ENCODE results near the gene ANKIB1. TPM values are rescaled to one million over a fixed set of nuclear protein-coding genes. Genes with fewer than 3 reads are reported as not detected.
A peak's percentile ranks its signal among the peaks of the same experiment; 100 is the strongest.

ANKIB1 gene
- total and polyA plus RNA-seq, 2 experiments from 2014 or later, result 12.6 to 43.1 TPM

DNA sequence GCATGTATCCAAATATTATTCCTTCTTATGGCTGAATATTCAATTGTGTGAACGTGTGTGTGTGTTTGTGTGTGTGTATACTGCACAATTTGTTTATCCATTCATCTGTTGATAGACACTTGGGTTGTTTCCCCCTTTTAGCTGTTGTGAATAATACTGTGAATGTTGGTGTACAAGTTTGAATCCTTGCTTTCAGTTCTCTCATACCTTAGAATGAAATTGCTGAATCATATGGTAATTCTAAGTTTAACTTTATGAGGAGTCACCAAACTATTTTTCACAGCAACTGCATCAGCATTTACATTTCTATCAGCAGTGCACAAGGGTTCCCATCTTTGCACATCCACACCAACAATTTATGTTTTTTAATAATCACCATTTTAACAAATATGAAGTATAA lies 114.6 kb downstream of the ANKIB1 start:
- DNase-seq, result peak; percentile 35
- WGBS, 2 experiments (ENCODE audit: low coverage in 1 of 2, low lambda C conversion rate in 2 of 2, missing lambda C conversion rate in 2 of 2), result 93 to 100% methylated on average over 1 of the region's 1 CpG
- Histone ChIP-seq H3K4me1 (ENCODE audit: insufficient read depth) (no peaks in the 10 kb centered on the region), H3K9me3 (ENCODE audit: low read depth) (no peaks in the 10 kb centered on the region), H3K9ac (no peak overlapping the region), H3K27ac (peak overlapping the region; percentile 14; the same call in 1 of the 2 replicates), H3K4me3 (no peak overlapping the region), H3K9me2 (ENCODE audit: insufficient read depth) (no peaks in the 10 kb centered on the region), H2AFZ (no peak overlapping the region), H3K4me2 (ENCODE audit: unreplicated experiment) (no peak overlapping the region), H3F3A (ENCODE audit: insufficient read depth) (peaks cover 15% of the 10 kb centered on the region; the same call in 1 of the 2 replicates), H4K20me1 (ENCODE audit: insufficient read depth) (no peaks in the 10 kb centered on the region), H3K36me3 (ENCODE audit: low read depth) (peaks cover 18% of the 10 kb centered on the region; the same call in 1 of the 2 replicates), H3K79me2 (ENCODE audit: insufficient read depth) (no peaks in the 10 kb centered on the region), H3K27me3 (replicated peaks; ENCODE audit: insufficient read depth) (no peaks in the 10 kb centered on the region)
- in situ Hi-C loops (cut with MboI), result no loop called here
- TF ChIP-seq EZH2phosphoT487 (IDR thresholded peaks at IDR 0.05; ENCODE audit: insufficient read depth, low read depth) (no peak), EZH2 (IDR thresholded peaks at IDR 0.05; ENCODE audit: insufficient read depth, poor library complexity, severe bottlenecking) (no peak)

GRCh38 chr7:92362131-92362530 lies 116.4 kb downstream of the ANKIB1 start:
- in situ Hi-C loops (cut with MboI), result no loop called here
- Histone ChIP-seq H3K4me3 (no peak overlapping the region), H3K27ac (no peak overlapping the region), H3K9ac (no peak overlapping the region), H3F3A (ENCODE audit: insufficient read depth) (peaks cover 15% of the 10 kb centered on the region; the same call in 1 of the 2 replicates), H3K9me3 (ENCODE audit: low read depth) (no peaks in the 10 kb centered on the region), H3K36me3 (ENCODE audit: low read depth) (peaks cover 22% of the 10 kb centered on the region; the same call in 1 of the 2 replicates), H4K20me1 (ENCODE audit: insufficient read depth) (no peaks in the 10 kb centered on the region), H3K9me2 (ENCODE audit: insufficient read depth) (no peaks in the 10 kb centered on the region), H3K79me2 (ENCODE audit: insufficient read depth) (no peaks in the 10 kb centered on the region), H3K4me1 (ENCODE audit: insufficient read depth) (peaks cover 8% of the 10 kb centered on the region; the same call in 1 of the 2 replicates), H3K4me2 (ENCODE audit: unreplicated experiment) (no peak overlapping the region), H3K27me3 (replicated peaks; ENCODE audit: insufficient read depth) (no peaks in the 10 kb centered on the region), H2AFZ (no peak overlapping the region)
- no peak for DNase-seq
- WGBS, 2 experiments (ENCODE audit: low coverage in 1 of 2, low lambda C conversion rate in 2 of 2, missing lambda C conversion rate in 2 of 2), result 95 to 98% methylated on average over 2 of the region's 2 CpGs
- TF ChIP-seq EZH2phosphoT487 (IDR thresholded peaks at IDR 0.05; ENCODE audit: insufficient read depth, low read depth) (no peak), EZH2 (IDR thresholded peaks at IDR 0.05; ENCODE audit: insufficient read depth, poor library complexity, severe bottlenecking) (no peak)

- no peaks in the 10 kb centered on the region for H3K27me3 ChIP-seq (replicated peaks; ENCODE audit: insufficient read depth)
- no peak for TF ChIP-seq EZH2phosphoT487 (IDR thresholded peaks at IDR 0.05; ENCODE audit: insufficient read depth, low read depth)
- no peak for TF ChIP-seq EZH2 (IDR thresholded peaks at IDR 0.05; ENCODE audit: insufficient read depth, poor library complexity, severe bottlenecking)
- H3K36me3 ChIP-seq (ENCODE audit: low read depth), result peaks cover 21% of the 10 kb centered on the region
- no peaks in the 10 kb centered on the region for H3F3A ChIP-seq (ENCODE audit: insufficient read depth)
- peak; percentile 8 for DNase-seq
- H3K79me2 ChIP-seq (ENCODE audit: insufficient read depth), result no peaks in the 10 kb centered on the region
- no peak overlapping the region for H3K9ac ChIP-seq
- peaks cover 8% of the 10 kb centered on the region; the same call in 1 of the 2 replicates for H3K4me1 ChIP-seq (ENCODE audit: insufficient read depth)
- WGBS, 2 experiments (ENCODE audit: low coverage in 1 of 2, low lambda C conversion rate in 2 of 2, missing lambda C conversion rate in 2 of 2), result 95 to 97% methylated on average over 2 of the region's 2 CpGs
- H3K4me2 ChIP-seq (ENCODE audit: unreplicated experiment), result no peak overlapping the region
- H3K9me3 ChIP-seq (ENCODE audit: low read depth), result no peaks in the 10 kb centered on the region
- H3K9me2 ChIP-seq (ENCODE audit: insufficient read depth), result no peaks in the 10 kb centered on the region
- in situ Hi-C loops (cut with MboI), result no loop called here
- no peak overlapping the region for H3K27ac ChIP-seq
- H3K4me3 ChIP-seq, result no peak overlapping the region
- H2AFZ ChIP-seq, result no peak overlapping the region
- no peaks in the 10 kb centered on the region for H4K20me1 ChIP-seq (ENCODE audit: insufficient read depth)
These were observed 121.0 kb downstream of the ANKIB1 start for GRCh38 chr7:92366730-92367129.

DNA sequence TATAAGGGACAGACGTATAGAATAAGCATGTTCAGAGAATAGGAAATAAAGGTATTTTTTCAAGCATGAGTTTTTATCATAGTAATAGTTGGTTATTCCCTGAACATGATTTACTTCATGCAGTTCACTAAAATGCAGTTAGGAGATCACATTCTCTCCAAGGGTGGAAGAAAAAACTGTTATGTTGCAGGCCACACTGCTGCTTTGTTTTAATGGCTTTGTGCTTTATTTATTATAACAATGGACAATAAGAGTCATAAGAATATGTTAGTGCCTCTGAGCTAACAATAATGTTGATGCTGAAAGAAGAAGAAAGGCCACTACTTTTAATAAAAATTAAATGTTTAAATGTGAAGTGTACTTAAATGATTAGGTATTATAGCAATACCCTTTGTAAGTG lies 123.0 kb downstream of the ANKIB1 start:
- Histone ChIP-seq H3K4me3 (no peak overlapping the region), H3K9me2 (ENCODE audit: insufficient read depth) (no peaks in the 10 kb centered on the region), H3K4me1 (ENCODE audit: insufficient read depth) (peaks cover 8% of the 10 kb centered on the region; the same call in 1 of the 2 replicates), H3K27ac (no peak overlapping the region), H2AFZ (no peak overlapping the region), H4K20me1 (ENCODE audit: insufficient read depth) (no peaks in the 10 kb centered on the region), H3F3A (ENCODE audit: insufficient read depth) (no peaks in the 10 kb centered on the region), H3K79me2 (ENCODE audit: insufficient read depth) (no peaks in the 10 kb centered on the region), H3K9me3 (ENCODE audit: low read depth) (no peaks in the 10 kb centered on the region), H3K27me3 (replicated peaks; ENCODE audit: insufficient read depth) (no peaks in the 10 kb centered on the region), H3K36me3 (ENCODE audit: low read depth) (peaks cover 24% of the 10 kb centered on the region), H3K4me2 (ENCODE audit: unreplicated experiment) (no peak overlapping the region), H3K9ac (no peak overlapping the region)
- no peak for DNase-seq
- TF ChIP-seq EZH2phosphoT487 (IDR thresholded peaks at IDR 0.05; ENCODE audit: insufficient read depth, low read depth) (no peak), EZH2 (IDR thresholded peaks at IDR 0.05; ENCODE audit: insufficient read depth, poor library complexity, severe bottlenecking) (no peak)
- in situ Hi-C loops (cut with MboI), result no loop called here
- 100% methylated on average over 1 of the region's 1 CpG for WGBS, 2 experiments (ENCODE audit: low coverage in 1 of 2, low lambda C conversion rate in 2 of 2, missing lambda C conversion rate in 2 of 2)

DNA sequence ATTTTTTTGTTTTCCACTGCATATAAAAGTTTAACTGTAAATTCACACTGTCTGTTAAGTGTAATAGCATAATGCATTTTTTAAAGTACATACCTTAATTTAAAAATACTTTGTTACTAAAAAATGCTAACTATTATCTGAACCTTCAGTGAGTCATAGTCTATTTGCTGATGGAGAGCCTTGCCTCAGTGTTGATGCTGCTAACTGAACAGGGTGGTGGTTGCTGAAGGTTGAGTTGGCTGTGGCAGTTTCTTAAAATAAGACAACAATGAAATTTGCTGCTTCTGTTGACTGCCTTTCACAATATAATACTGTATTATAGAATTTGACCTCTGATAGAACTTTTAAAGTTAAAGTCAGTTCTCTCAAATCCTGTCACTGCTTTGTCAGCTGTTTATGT lies 129.2 kb downstream of the ANKIB1 start:
- H3K4me3 ChIP-seq, result no peak overlapping the region
- H3K27ac ChIP-seq, result no peak overlapping the region
- 0 out of 2 replicates have a peak, but pooled peaks cover 9% of the 10 kb centered on the region for H3F3A ChIP-seq (ENCODE audit: insufficient read depth)
- no peaks in the 10 kb centered on the region for H3K9me3 ChIP-seq (ENCODE audit: low read depth)
- H3K9me2 ChIP-seq (ENCODE audit: insufficient read depth), result no peaks in the 10 kb centered on the region
- no peak overlapping the region for H3K4me2 ChIP-seq (ENCODE audit: unreplicated experiment)
- no peak overlapping the region for H2AFZ ChIP-seq
- in situ Hi-C loops (cut with MboI), result no loop called here
- DNase-seq, result peak; percentile 14
- H3K4me1 ChIP-seq (ENCODE audit: insufficient read depth), result peaks cover 5% of the 10 kb centered on the region; the same call in 1 of the 2 replicates
- H4K20me1 ChIP-seq (ENCODE audit: insufficient read depth), result no peaks in the 10 kb centered on the region
- H3K27me3 ChIP-seq (replicated peaks; ENCODE audit: insufficient read depth), result no peaks in the 10 kb centered on the region
- no peaks in the 10 kb centered on the region for H3K79me2 ChIP-seq (ENCODE audit: insufficient read depth)
- H3K36me3 ChIP-seq (ENCODE audit: low read depth), result peaks cover 24% of the 10 kb centered on the region
- no peak overlapping the region for H3K9ac ChIP-seq
- TF ChIP-seq EZH2 (IDR thresholded peaks at IDR 0.05; ENCODE audit: insufficient read depth, poor library complexity, severe bottlenecking) (no peak), EZH2phosphoT487 (IDR thresholded peaks at IDR 0.05; ENCODE audit: insufficient read depth, low read depth) (no peak)
